Breast epithelium (tissue), 4 donors: ENCODE data around the gene TMEM214. TPM values are rescaled to one million over a fixed set of nuclear protein-coding genes. Genes with fewer than 3 reads are reported as not detected.

ENCODE experiments used
- DNase-seq, 2 donors: peaks; one replicate each; pipeline ENCODE4 v3.0.0-alpha.2; 2019; ENCODE audit warnings: low spot score in 2 of 2
- H3K27ac ChIP-seq, 2 donors: fragments of 200-600 bp; sonication (generic) in 1 of 2; one replicate each; pipeline ENCODE4 v1.5.1; 2016 to 2019; ENCODE audit warnings: mild to moderate bottlenecking in 1 of 2
- H3K27me3 ChIP-seq, 2 donors: fragments of 200-600 bp; sonication (generic) in 1 of 2; one replicate each; pipeline versions ENCODE4 v1.5.1 to v1.6.0; 2017 to 2019; ENCODE audit warnings: control low read depth in 1 of 2, mild to moderate bottlenecking in 1 of 2
- H3K36me3 ChIP-seq: fragments of 200-600 bp; one replicate; pipeline ENCODE4 v1.5.1; 2019
- H3K4me1 ChIP-seq, 2 donors: fragments of 200-600 bp; sonication (generic); one replicate each; pipeline ENCODE4 v1.5.1; 2016 to 2019; ENCODE audit warnings: control low read depth in 1 of 2
- H3K4me3 ChIP-seq, 3 donors: fragments of 200-600 bp; sonication (generic); 1 replicate in 2 of 3; 2 replicates in 1 of 3; pipeline ENCODE4 v1.5.1; 2016 to 2019; ENCODE audit warnings: mild to moderate bottlenecking in 3 of 3, moderate library complexity in 2 of 3
- H3K9me3 ChIP-seq, 2 donors: fragments of 200-600 bp; sonication (generic) in 1 of 2; one replicate each; pipeline ENCODE4 v1.5.1; 2016 to 2019; ENCODE audit warnings: control low read depth in 1 of 2
- CTCF ChIP-seq, 3 donors: fragments of 450-650 bp; IDR thresholded peaks; one replicate each; pipeline ENCODE4 v1.5.1; 2016 to 2017; ENCODE audit warnings: antibody characterized with exemption in 3 of 3, mild to moderate bottlenecking in 3 of 3, moderate library complexity in 3 of 3
- POLR2A ChIP-seq: fragments of 450-650 bp; IDR thresholded peaks from one replicate; pipeline ENCODE4 v1.6.1; 2016; ENCODE audit warnings: antibody characterized with exemption, mild to moderate bottlenecking, moderate library complexity
- POLR2AphosphoS5 ChIP-seq, 3 donors: sonication (generic); formaldehyde crosslinking; IDR thresholded peaks; one replicate each; pipeline ENCODE4 v1.6.1; 2017; ENCODE audit warnings: antibody characterized with exemption in 3 of 3
- intact Hi-C: fragments of 100-400 bp; cut with DNase I; formaldehyde crosslinking; loops from one replicate; pipeline ENCODE4 v1.15.1; 2023; ENCODE audit warnings: low total_unique reads
- total RNA-seq, 3 donors: library from RNA; depleted of rRNA; stranded (reverse); fragments of >200 nt; gene quantifications; one replicate each; pipeline ENCODE4 v1.1.0, GENCODE V29; 2016

The TMEM214 gene
- total RNA-seq, 3 donors from 2014 or later, result 41.1 to 56.0 (median 47.3) TPM

GRCh38 chr2:27078267-27079194, 45.8 kb downstream of the TMEM214 start, which contains the start of gene EMILIN1:
Gene EMILIN1, plus strand, starts transcription at chr2:27078615. Its CDS starts 451 bp downstream, at chr2:27079066.
- Histone ChIP-seq H3K4me1 (peaks cover 0 to 11% of the 10 kb centered on the region in 2 donors), H3K4me3 (peak within 1 kb of the TSS; percentile 47 to 78 (median 58)), H3K9me3 (no peaks in the 10 kb centered on the region), H3K27me3 (no peaks in the 10 kb centered on the region), H3K36me3 (no peaks in the 10 kb centered on the region), H3K27ac (peak within 1 kb of the TSS; percentile 75 to 96)
- intact Hi-C loops, result no loop called here
- peak in 1 of 2 donors; percentile 66 for DNase-seq
- TF ChIP-seq POLR2A (no peak), POLR2AphosphoS5 (IDR thresholded peaks at IDR 0.05) (peak; percentile 44 to 67 (median 47)), CTCF (IDR thresholded peaks at IDR 0.05) (no peak)

GRCh38 chr2:27079233-27080139, 46.7 kb downstream of the TMEM214 start:
- TF ChIP-seq CTCF (IDR thresholded peaks at IDR 0.05), result no peak
- TF ChIP-seq POLR2AphosphoS5 (IDR thresholded peaks at IDR 0.05), result no peak
- no peak for TF ChIP-seq POLR2A
- H3K4me3 ChIP-seq, result peak overlapping the region; percentile 47 to 78 (median 58)
- DNase-seq, result no peak
- intact Hi-C loops, result no loop called here
- no peaks in the 10 kb centered on the region for H3K27me3 ChIP-seq
- peak overlapping the region; percentile 75 to 96 for H3K27ac ChIP-seq
- H3K4me1 ChIP-seq, result peaks cover 0 to 11% of the 10 kb centered on the region in 2 donors
- H3K9me3 ChIP-seq, result no peaks in the 10 kb centered on the region
- H3K36me3 ChIP-seq, result no peaks in the 10 kb centered on the region

GRCh38 chr2:27080140-27080469, 47.3 kb downstream of the TMEM214 start:
- Histone ChIP-seq H3K4me1 (peaks cover 0 to 13% of the 10 kb centered on the region in 2 donors), H3K36me3 (no peaks in the 10 kb centered on the region), H3K9me3 (no peaks in the 10 kb centered on the region), H3K4me3 (peak overlapping the region; percentile 47 to 78 (median 58)), H3K27ac (peak overlapping the region; percentile 75 to 96), H3K27me3 (no peaks in the 10 kb centered on the region)
- DNase-seq, result no peak
- TF ChIP-seq POLR2AphosphoS5 (IDR thresholded peaks at IDR 0.05) (no peak), CTCF (IDR thresholded peaks at IDR 0.05) (no peak), POLR2A (no peak)
- intact Hi-C loops, result no loop called here

GRCh38 chr2:27080603-27080936, 47.8 kb downstream of the TMEM214 start:
- Histone ChIP-seq H3K36me3 (no peaks in the 10 kb centered on the region), H3K27ac (peak overlapping the region; percentile 75 to 96), H3K9me3 (no peaks in the 10 kb centered on the region), H3K27me3 (no peaks in the 10 kb centered on the region), H3K4me1 (peaks cover 0 to 18% of the 10 kb centered on the region in 2 donors), H3K4me3 (peak overlapping the region; percentile 47 to 78 (median 58))
- intact Hi-C loops, result no loop called here
- DNase-seq, result no peak
- TF ChIP-seq POLR2AphosphoS5 (IDR thresholded peaks at IDR 0.05) (no peak), CTCF (IDR thresholded peaks at IDR 0.05) (no peak), POLR2A (no peak)
